ENCODE data around the gene IGFBP2. TPM values are rescaled to one million over a fixed set of nuclear protein-coding genes. Genes with fewer than 3 reads are reported as not detected.
A peak's percentile ranks its signal among the peaks of the same experiment; 100 is the strongest.

IGFBP2 gene
- total and polyA plus RNA-seq, 2 of the 13 experiments (the other 11 are each of a cell fraction or from before 2014, with no cell fraction given), result 2.0 to 5.8 TPM

- Histone ChIP-seq H4K20me1 (ENCODE audit: insufficient read depth, low read length) (no peaks in the 10 kb centered on the region), H3K9ac (ENCODE audit: insufficient read depth, low read depth, low read length) (no peak overlapping the region), H3K27ac (ENCODE audit: extremely low read length, insufficient read depth, low read length) (no peak overlapping the region), H3K4me2 (ENCODE audit: low read depth, low read length) (no peak overlapping the region), H3K4me1 (ENCODE audit: insufficient read depth, low read length) (no peaks in the 10 kb centered on the region), H3K27me3 (ENCODE audit: control insufficient read depth in 1 of 2, insufficient read depth in 2 of 2, low read length in 2 of 2) (peaks cover 15 to 77% of the 10 kb centered on the region in 2 experiments), H2AFZ (ENCODE audit: low read length) (no peak overlapping the region), H3K4me3 (replicated peaks in 1 of 3; ENCODE audit: insufficient read depth in 1 of 3, low read depth in 2 of 3, low read length in 3 of 3) (no peak overlapping the region), H3K36me3 (replicated peaks in 1 of 2; ENCODE audit: control insufficient read depth in 1 of 2, insufficient read depth in 2 of 2, low read length in 2 of 2) (no peaks in the 10 kb centered on the region), H3K9me3 (ENCODE audit: low read length) (no peaks in the 10 kb centered on the region), H3K79me2 (ENCODE audit: insufficient read depth, low read length) (no peaks in the 10 kb centered on the region)
- FAIRE-seq, result peak; percentile 66
- CTCF ChIA-PET (ENCODE audit: low intra/inter-chr PET ratio, low total read pairs), result interaction anchor here (1.0 to 2.8 kb wide), 2 partner anchors 445 to 446 kb away, joined by 5 to 22 read pairs; no protein-coding TSS in a partner anchor
- intact Hi-C loops (cut with micrococcal nuclease; ENCODE audit: unreplicated experiment), result loop anchor here (1.0 to 10.0 kb wide), 4 partner anchors 80 to 1015 kb away; no protein-coding TSS in a partner anchor
- POLR2A ChIA-PET, result no interaction called here
- WGBS (ENCODE audit: low lambda C conversion rate), result 6% methylated on average over 7 of the region's 7 CpGs
- no TSS peak for BruUV-seq (replicated peaks)
- peak; percentile 47 for ATAC-seq
- TF ChIP-seq TRIM22 (IDR thresholded peaks at IDR 0.05) (no peak), SIN3A (IDR thresholded peaks at IDR 0.05; ENCODE audit: borderline replicate concordance, low read depth, low read length) (no peak), ZNF124 (CRISPR knock-in tag; IDR thresholded peaks at IDR 0.05) (no peak), CTCF (CRISPR knock-in tag; IDR thresholded peaks at IDR 0.05) (peak; percentile 45), ZNF850 (CRISPR knock-in tag; conservative IDR thresholded peaks at IDR 0.05) (no peak), STAG1 (CRISPR knock-in tag; IDR thresholded peaks at IDR 0.05) (peak; percentile 64), ZNF121 (CRISPR knock-in tag; IDR thresholded peaks at IDR 0.05) (no peak), ZNF264 (CRISPR knock-in tag; IDR thresholded peaks at IDR 0.05) (no peak)
- in situ Hi-C loops (cut with HindIII; ENCODE audit: extremely low pct_ligation_motif_present, low pct_unique_long_range_greater_than_20kb), result loop anchor here (5.0 kb wide), 1 partner anchor 815 kb away; no protein-coding TSS in a partner anchor
- no peak for DNase-seq (ENCODE audit: low spot score)
Measured at GRCh38 chr2:216696751-216697560, 63.7 kb downstream of the IGFBP2 start.
